Right cardiac atrium (tissue), 5 donors: ENCODE data around the gene UNC80. TPM values are rescaled to one million over a fixed set of nuclear protein-coding genes. Genes with fewer than 3 reads are reported as not detected.

ENCODE experiments used
- ATAC-seq, 2 donors: fragments of 200-7000 bp; cut with Tn5 transposase; one replicate each; pipeline versions ENCODE4 v1.8.0 to v1.9.1; 2020; ENCODE audit warnings: moderate library complexity in 2 of 2, mild to moderate bottlenecking in 1 of 2
- DNase-seq, 3 donors: peaks; one replicate each; pipeline ENCODE4 v3.0.0-alpha.2; 2020
- H3K27ac ChIP-seq: one replicate; pipeline ENCODE4 v1.5.1; 2013; ENCODE audit warnings: mild to moderate bottlenecking, low read length, control low read depth, moderate library complexity
- H3K27me3 ChIP-seq: one replicate; pipeline ENCODE4 v1.6.1; 2013; ENCODE audit not compliant: control insufficient read depth, insufficient read depth
- H3K4me1 ChIP-seq: one replicate; pipeline ENCODE4 v1.6.1; 2013; ENCODE audit warnings: low read length; ENCODE audit not compliant: control insufficient read depth, insufficient read depth
- H3K4me3 ChIP-seq: one replicate; pipeline ENCODE4 v1.5.1; 2013; ENCODE audit warnings: low read length, control low read depth
- H3K9me3 ChIP-seq: one replicate; pipeline ENCODE4 v1.6.1; 2013; ENCODE audit warnings: low read length; ENCODE audit not compliant: control insufficient read depth
- WGBS: extraction: QIAGEN DNeasy Blood & Tissue Kit; methylation state at CpG from one replicate; pipeline ENCODE4 v1.1.7; 2013; 5-methylcytosine and 5-hydroxymethylcytosine counted together
- intact Hi-C, 4 donors: fragments of 100-400 bp; cut with DNase I; formaldehyde crosslinking; loops; one replicate each; pipeline versions ENCODE4 v1.11.0 to v1.14.0; 2022 to 2023
- polyA plus RNA-seq: library from polyadenylated mRNA; stranded (reverse); fragments of 200-250 nt; gene quantifications from one replicate; pipeline ENCODE4 v1.2.3, GENCODE V29; 2013
- total RNA-seq, 4 donors: library from RNA; stranded (reverse); fragmentation: NEBNext Ultra II Directional; extraction: Animal tissue kit (Norgen Biotek cat#: 25700); gene quantifications; one replicate each; pipeline ENCODE4 v1.2.1, GENCODE V29; 2021
- donor health status: healthy with polysubstance abuse.
- donor health status: DM: no; HTN: yes; CAD: no.
- donor health status: DM: no; HTN: no; CAD: no.
- donor health status: DM: no; HTN: yes; CAD: no; lungs with severe emphysema.
- donor health status: DM: yes; HTN: yes; CAD: no.

UNC80 gene
- total and polyA plus RNA-seq, 5 donors = 0.02 to 0.20 (median 0.09) TPM; not detected in 1

GRCh38 chr2:209908511-209908910 lies 136.9 kb downstream of the UNC80 start:
- Histone ChIP-seq H3K27me3 (no peaks in the 10 kb centered on the region), H3K27ac (no peak overlapping the region), H3K4me1 (no peaks in the 10 kb centered on the region), H3K4me3 (no peak overlapping the region), H3K9me3 (no peaks in the 10 kb centered on the region)
- WGBS = 90% methylated on average over 1 of the region's 1 CpG
- DNase-seq (no peak), ATAC-seq (no peak)
- intact Hi-C loops = no loop called here

GRCh38 chr2:209911486-209911885 lies 139.9 kb downstream of the UNC80 start:
- Histone ChIP-seq H3K4me1 (no peaks in the 10 kb centered on the region), H3K27me3 (no peaks in the 10 kb centered on the region), H3K9me3 (no peaks in the 10 kb centered on the region), H3K27ac (no peak overlapping the region), H3K4me3 (no peak overlapping the region)
- WGBS = 77% methylated on average over 4 of the region's 4 CpGs
- no peak for DNase-seq
- intact Hi-C loops = no loop called here
- ATAC-seq = no peak

GRCh38 chr2:209913786-209914345 lies 142.2 kb downstream of the UNC80 start:
- Histone ChIP-seq H3K4me1 (no peaks in the 10 kb centered on the region), H3K4me3 (no peak overlapping the region), H3K27ac (no peak overlapping the region), H3K9me3 (no peaks in the 10 kb centered on the region), H3K27me3 (no peaks in the 10 kb centered on the region)
- intact Hi-C loops = no loop called here
- ATAC-seq = no peak
- DNase-seq = no peak
- WGBS = 75% methylated on average over 2 of the region's 2 CpGs

- H3K4me3 ChIP-seq = no peak overlapping the region
- H3K27ac ChIP-seq = no peak overlapping the region
- DNase-seq (no peak), ATAC-seq (no peak)
- no peaks in the 10 kb centered on the region for H3K4me1 ChIP-seq
- no peaks in the 10 kb centered on the region for H3K27me3 ChIP-seq
- 79% methylated on average over 2 of the region's 2 CpGs for WGBS
- H3K9me3 ChIP-seq = no peaks in the 10 kb centered on the region
- intact Hi-C loops = no loop called here
Measured at GRCh38 chr2:209917154-209917771, 145.6 kb downstream of the UNC80 start.

GRCh38 chr2:209918251-209918650 lies 146.6 kb downstream of the UNC80 start:
- H3K4me1 ChIP-seq = no peaks in the 10 kb centered on the region
- H3K4me3 ChIP-seq = no peak overlapping the region
- no peak for DNase-seq
- no peak for ATAC-seq
- H3K9me3 ChIP-seq = no peaks in the 10 kb centered on the region
- no peak overlapping the region for H3K27ac ChIP-seq
- no peaks in the 10 kb centered on the region for H3K27me3 ChIP-seq
- intact Hi-C loops = no loop called here
- 81% methylated on average over 6 of the region's 6 CpGs for WGBS

- 67% methylated on average over 8 of the region's 8 CpGs for WGBS
Measured at GRCh38 chr2:209922116-209922515, 150.5 kb downstream of the UNC80 start.

GRCh38 chr2:209929369-209929768 lies 157.7 kb downstream of the UNC80 start:
- DNase-seq (no peak), ATAC-seq (no peak)
- H3K27me3 ChIP-seq = no peaks in the 10 kb centered on the region
- no peaks in the 10 kb centered on the region for H3K4me1 ChIP-seq
- WGBS = 82% methylated on average over 2 of the region's 2 CpGs
- no peaks in the 10 kb centered on the region for H3K9me3 ChIP-seq
- no peak overlapping the region for H3K27ac ChIP-seq
- H3K4me3 ChIP-seq = no peak overlapping the region
- intact Hi-C loops = no loop called here

More at GRCh38 chr2:209922116-209922515, 150.5 kb downstream of the UNC80 start:
- no peaks in the 10 kb centered on the region for H3K27me3 ChIP-seq
- no peak for ATAC-seq
- no peaks in the 10 kb centered on the region for H3K4me1 ChIP-seq
- H3K4me3 ChIP-seq = no peak overlapping the region
- no peaks in the 10 kb centered on the region for H3K9me3 ChIP-seq
- DNase-seq = no peak
- no peak overlapping the region for H3K27ac ChIP-seq
- intact Hi-C loops = no loop called here

- Histone ChIP-seq H3K4me3 (peak overlapping the region; percentile 25), H3K9me3 (no peaks in the 10 kb centered on the region), H3K27me3 (no peaks in the 10 kb centered on the region), H3K27ac (no peak overlapping the region), H3K4me1 (no peaks in the 10 kb centered on the region)
- WGBS = 47% methylated on average over 12 of the region's 12 CpGs
- DNase-seq = no peak
- intact Hi-C loops = no loop called here
- ATAC-seq = peak; percentile 51 to 76
Measured at GRCh38 chr2:209933499-209934483, 162.2 kb downstream of the UNC80 start.

- Histone ChIP-seq H3K27ac (no peak overlapping the region), H3K9me3 (no peaks in the 10 kb centered on the region), H3K4me3 (no peak overlapping the region), H3K27me3 (no peaks in the 10 kb centered on the region), H3K4me1 (no peaks in the 10 kb centered on the region)
- ATAC-seq (no peak), DNase-seq (no peak)
- intact Hi-C loops = no loop called here
- 79% methylated on average over 3 of the region's 3 CpGs for WGBS
Measured at GRCh38 chr2:209936106-209936666, 164.6 kb downstream of the UNC80 start.

GRCh38 chr2:209937893-209938292 lies 166.3 kb downstream of the UNC80 start:
- intact Hi-C loops = no loop called here
- no peaks in the 10 kb centered on the region for H3K9me3 ChIP-seq
- DNase-seq (no peak), ATAC-seq (no peak)
- H3K27me3 ChIP-seq = no peaks in the 10 kb centered on the region
- no peak overlapping the region for H3K27ac ChIP-seq
- no peaks in the 10 kb centered on the region for H3K4me1 ChIP-seq
- no peak overlapping the region for H3K4me3 ChIP-seq

- Histone ChIP-seq H3K9me3 (no peaks in the 10 kb centered on the region), H3K27ac (no peak overlapping the region), H3K27me3 (no peaks in the 10 kb centered on the region), H3K4me3 (no peak overlapping the region), H3K4me1 (no peaks in the 10 kb centered on the region)
- ATAC-seq = no peak
- 62% methylated on average over 1 of the region's 1 CpG for WGBS
- intact Hi-C loops = no loop called here
- no peak for DNase-seq
Measured at GRCh38 chr2:209938906-209939305, 167.3 kb downstream of the UNC80 start.
